ENCODE measurements around the gene ZRANB3.
"Not testable (repeated sequence)": the region's sequence is repeated elsewhere in the genome, so short reads cannot be mapped to it uniquely, and the experiment has no call there.

ZRANB3 gene

DNA sequence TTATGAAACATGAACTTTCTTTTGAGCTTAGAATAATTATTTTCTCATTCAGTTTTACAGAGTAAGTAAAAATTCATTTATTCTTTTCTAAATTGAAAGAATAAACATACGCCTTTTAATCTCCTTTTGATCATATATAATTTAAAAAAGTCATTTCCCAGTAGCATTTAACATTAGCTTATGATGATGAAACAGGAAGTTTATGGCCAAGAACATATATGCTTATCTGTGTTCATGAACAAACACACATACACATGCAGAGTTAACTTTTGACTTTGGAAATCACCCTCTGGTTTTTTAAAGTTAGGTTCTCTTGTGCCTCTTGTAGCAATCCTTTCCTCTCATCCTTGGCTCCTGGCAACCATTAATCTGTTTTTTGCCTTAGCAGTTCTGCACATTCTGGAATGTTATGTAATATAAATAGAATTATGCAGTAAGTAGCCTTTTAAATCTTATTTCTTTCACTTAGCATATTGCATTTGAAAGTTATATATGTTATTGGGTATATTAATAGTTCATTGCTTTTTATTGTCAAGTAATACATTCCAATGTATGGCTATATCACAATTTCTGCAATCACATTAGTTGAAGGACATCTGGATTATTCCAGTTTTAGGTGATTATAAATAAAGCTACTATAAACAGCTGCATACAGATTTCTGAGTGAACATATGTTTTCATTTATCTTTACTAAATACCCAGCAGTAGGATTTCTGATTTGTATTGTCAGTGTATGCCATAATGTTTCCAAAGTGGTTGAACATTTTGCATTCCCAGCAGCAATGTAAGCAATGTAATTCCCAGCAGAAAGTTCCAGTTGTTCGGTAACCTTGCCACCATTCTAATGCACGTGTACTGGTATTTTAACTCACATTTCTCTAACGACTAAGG is 210.3 kb downstream of the ZRANB3 start:
- FAIRE-seq = no peak

DNA sequence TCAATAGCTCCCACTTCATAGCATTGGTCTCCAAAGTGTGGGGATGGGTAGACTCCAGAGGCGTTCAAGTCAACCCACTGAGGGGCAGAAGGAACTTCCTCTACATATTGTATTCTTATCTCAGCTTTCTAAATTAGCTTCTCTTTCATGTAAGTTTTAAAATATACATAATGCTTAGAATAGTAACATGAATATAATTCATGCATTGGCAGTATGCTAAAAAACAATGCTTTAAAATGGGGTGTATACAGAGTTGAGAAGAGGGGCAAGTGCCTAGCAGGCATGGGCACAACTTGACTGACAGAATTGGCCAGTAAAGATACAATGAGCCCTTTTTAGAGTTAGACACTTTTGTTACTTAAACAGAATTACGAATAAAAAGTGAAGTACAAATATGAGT is 212.2 kb downstream of the ZRANB3 start:
- no peak for FAIRE-seq

DNA sequence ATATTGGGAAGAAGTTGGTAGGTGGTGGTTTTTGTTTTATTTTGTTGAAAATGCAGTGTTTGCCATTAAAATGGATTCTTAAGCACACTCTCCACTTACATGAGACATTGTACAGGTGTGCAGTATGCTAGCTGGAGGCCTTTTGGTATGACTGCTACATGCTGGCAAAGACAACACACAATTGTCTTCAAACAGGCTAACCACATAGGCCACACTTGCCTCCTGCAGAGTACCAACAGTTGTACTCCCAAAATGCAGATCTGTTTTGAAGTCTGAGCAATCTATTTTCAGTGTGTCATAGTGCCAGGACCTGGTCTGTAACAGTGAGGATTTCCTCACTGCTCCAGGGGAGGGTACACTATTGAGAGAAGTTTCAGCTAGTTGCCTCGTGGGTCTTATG is 213.6 kb downstream of the ZRANB3 start:
- FAIRE-seq = no peak

DNA sequence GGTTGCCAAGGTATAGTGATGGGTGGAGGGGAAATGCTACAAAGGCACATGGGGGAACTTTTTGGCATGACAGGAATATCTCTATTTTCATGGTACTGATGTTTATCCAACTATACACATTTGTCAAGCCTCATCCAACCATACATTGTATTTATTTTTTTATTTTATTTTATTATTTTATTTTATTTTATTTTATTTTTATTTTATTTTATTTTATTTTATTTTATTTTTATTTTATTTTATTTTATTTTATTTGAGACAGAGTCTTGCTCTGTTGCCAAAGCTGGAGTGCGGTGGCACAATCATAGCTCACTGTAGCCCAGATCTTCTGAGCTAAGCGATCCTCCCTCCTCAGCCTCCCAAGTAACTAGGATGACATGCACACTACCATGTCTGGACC is 219.1 kb downstream of the ZRANB3 start:
- no peak for FAIRE-seq

DNA sequence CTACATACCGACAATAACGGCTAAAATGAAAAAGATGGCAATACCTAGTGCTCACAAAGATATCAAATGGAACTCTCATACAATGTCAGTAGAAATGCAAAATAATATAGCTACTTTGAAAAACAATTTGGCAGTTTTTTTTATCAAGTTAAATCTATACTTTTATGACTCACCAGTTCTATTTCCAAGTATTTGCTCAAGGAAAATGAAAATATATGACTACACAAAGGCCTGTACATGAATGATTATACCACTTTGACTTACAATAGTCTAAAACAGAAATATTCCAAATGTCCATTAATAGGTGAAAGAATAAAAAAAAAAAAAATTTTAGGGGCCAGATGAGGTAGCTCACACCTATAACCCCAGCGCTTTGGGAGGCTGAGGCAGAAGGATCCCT is 219.8 kb downstream of the ZRANB3 start:
- FAIRE-seq = peak; percentile 21

DNA sequence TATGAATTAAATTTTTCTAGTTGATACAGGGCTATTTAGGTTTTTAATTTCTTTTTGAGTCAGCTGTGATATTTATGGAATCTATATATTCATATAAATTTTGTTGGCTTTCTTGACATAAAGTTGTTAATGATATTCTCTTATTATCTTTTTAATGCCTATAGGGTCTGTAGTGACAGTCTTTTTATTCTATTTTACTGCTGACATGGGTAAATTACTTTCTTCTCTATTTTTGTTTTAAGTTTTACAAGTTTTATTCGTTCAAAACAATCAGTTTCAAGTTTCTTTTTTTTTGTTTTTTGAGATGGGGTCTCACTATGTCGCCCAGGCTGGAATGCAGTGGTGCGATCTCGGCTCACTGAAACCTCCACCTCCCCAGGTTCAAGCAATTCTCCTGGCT is 226.3 kb downstream of the ZRANB3 start:
- FAIRE-seq = no peak

DNA sequence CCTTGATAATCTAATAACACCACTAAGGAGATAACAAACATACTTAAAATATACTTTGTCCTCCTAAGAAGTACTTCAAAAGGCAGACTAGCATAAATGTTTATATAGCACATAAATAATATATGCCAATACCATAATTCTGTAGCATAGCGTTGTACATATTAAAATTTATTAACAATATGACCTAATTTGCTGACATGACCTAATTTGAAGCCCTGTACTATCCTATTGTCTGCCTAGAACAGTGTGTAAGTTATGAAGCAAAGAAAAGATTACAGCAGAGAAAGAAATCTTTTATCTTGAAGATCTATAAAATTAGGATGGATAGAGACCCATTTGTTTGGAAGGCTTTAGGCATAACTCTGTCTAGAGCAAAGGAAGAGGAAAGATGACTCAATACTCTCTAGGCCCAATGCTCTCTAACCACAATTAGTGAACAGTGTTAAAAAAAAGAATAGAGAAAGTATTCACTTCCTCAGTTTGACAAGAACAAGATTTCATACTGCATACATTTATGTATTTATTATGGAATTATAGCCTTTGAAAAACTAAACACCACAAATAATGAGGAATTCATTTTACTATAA is 231.3 kb downstream of the ZRANB3 start:
- no peak for FAIRE-seq

DNA sequence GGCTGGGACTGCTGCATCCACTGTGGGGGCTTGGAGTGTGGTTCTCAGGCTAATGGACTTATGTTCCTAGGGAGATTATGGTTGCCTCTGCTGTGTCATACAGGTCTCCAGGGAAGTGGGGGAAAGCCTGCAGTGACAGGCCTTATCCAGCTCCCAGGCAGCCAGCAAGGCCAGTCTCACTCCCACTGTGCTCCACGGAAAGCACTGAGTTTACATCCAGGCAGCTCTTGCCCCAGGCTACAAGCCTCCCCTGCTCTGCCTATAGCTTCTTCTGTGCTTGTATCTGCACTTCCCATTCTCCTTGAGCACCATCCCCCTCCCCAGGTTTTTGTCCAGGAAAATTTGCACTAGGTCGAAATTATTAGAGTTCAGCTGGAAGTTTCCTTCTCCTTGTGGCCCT is 231.9 kb downstream of the ZRANB3 start:
- no peak for FAIRE-seq

DNA sequence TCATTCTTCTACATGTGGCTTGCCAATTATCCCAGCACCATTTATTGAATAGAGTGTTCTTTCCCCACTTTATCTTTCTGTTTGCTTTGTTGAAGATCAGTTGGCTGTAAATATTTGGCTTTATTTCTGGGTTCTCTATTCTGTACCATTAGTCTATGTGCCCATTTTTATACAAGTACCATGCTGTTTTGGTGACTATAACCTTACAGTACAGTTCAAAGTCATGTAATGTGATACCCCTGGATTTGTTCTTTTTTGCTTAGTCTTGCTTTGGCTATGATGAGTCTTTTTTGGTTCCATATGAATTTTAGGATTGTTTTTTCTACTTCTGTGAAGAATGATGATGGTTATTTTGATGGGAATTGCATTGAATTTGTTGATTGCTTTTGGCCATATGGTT is 243.9 kb downstream of the ZRANB3 start:
- not testable (repeated sequence) for FAIRE-seq

DNA sequence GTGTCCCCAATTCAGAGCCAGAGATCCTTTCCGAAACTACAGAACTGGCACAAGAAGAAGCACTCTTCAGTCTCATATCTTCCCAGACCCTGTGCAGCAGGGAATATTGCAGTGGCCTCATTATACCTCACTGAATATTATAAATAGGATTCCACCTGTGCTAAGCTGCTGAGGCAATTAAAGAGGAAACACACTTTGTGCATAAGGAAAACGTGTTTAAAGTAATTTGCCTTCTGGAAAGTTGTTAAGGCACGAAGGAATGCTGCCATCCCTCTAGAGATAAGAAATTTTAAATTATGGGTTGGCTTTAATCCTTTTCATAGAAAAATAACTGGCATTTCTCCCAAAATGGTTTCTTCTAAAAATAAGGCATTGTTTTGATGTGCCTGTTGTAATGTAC is 245.6 kb downstream of the ZRANB3 start:
- FAIRE-seq = no peak

DNA sequence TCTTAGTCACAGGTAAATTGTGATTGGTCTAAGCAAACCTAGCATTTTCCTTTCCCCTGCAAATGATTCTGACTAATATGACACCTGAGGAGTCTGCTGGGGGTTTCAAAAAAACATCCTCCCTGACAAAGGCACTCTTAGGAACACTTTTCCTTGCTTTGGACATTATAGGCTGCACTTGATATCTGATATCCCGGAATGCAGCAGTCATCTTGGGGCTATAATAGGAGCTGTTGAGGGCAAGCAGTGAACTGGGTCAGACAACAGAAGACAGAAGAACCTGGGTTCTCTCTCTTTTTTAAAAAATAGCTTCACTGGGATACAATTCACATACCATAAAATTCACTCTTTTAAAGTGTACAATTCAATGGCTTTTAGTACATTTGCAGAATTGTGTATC is 249.6 kb downstream of the ZRANB3 start:
- FAIRE-seq = no peak

DNA sequence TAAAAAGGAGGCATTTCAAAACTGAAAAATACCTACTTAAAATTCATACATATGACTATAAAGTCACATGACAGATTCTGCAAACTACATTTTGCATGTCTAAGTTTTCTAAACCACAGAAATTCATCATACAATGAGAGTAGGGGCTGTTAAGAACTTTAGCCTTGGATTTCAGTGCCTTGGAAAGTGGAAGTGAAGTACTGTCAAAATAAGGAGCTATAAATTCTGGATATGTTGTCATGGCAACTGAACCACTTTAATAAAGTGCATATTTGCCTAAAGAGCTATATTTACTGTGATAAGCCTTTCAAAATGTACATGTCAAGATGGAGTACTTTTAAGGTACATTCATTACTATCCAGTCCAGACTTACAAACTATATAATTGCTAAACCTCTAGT is 251.8 kb downstream of the ZRANB3 start:
- no peak for FAIRE-seq

DNA sequence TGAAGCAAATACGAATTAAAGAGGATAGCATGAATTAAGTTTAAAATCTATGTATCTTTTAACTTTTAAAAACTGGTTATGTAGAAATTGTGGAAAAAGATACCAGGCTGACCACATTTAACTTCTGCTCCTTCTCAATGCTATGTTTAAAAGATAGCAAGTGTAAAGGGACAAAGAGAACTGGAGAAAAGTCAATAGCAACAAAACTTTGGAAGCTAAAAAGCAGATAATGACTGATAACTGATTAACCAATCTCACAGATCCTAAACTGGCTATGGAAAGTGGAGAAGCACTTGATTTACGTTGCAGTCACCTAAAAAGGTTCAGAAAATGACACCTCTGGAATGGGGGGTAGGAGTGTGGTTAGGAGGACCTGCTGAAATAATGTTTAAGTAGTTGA is 254.5 kb downstream of the ZRANB3 start:
- peak; percentile 17 for FAIRE-seq

DNA sequence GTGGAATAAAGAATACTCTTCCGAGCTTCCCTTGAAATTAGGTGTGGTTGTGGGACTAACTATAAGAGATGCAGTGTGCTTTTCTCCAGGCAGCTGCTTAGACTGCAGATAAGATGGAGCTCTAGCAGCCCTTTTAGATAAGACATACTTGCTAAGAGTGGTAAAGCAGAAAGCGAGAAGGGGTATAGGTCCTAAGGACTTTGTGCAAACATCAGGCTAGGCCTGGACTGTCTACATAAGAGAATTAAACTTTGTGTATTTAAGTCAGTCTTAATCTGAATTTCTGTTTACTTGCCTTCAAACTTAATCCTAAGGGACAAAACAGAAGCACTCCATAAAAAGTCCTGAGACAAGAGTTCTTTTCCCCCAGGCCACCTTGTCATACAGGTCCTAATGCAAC is 260.0 kb downstream of the ZRANB3 start:
- FAIRE-seq = no peak

DNA sequence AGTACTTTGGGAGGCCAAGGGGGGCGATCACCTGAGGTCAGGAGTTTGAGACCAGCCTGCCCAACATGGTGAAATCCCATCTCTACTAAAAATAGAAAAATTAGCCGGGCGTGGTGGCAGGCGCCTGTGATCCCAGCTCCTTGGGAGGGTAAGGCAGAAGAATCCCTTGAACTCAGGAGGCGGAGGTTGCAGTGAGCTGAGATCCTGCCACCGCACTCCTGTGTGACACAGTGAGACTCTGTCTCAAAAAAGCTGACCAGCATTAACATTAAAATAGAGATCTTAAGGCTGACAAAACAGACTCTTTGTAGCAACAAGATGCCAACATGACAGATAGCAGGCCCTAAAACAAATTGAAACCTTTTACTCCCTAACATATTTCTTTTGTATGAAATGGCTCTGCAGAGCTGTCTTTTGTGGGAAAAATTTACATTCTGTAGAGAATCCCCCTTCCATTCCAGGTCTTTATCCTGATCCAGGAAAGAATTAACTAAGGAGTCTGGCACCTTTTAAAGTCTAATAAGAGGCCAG is 265.0 kb downstream of the ZRANB3 start:
- no peak for FAIRE-seq

DNA sequence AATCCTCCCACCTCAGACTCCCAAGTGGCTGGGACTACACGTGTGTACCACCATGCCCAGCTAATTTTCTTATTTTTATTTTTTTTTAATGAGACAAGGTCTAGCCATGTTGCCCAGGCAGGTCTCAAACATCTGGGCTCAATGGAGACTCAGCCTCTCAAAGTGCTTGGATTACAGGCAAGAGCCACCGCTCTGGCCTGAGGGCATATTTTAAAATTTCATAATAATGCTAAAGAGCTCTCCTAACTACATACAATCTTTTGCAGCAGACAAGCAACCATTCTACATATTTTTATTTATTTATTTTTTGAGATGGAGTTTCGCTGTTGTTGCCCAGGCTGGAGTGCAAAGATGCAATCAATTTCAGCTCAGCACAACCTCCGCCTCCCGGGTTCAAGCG is 271.9 kb downstream of the ZRANB3 start:
- FAIRE-seq = no peak

DNA sequence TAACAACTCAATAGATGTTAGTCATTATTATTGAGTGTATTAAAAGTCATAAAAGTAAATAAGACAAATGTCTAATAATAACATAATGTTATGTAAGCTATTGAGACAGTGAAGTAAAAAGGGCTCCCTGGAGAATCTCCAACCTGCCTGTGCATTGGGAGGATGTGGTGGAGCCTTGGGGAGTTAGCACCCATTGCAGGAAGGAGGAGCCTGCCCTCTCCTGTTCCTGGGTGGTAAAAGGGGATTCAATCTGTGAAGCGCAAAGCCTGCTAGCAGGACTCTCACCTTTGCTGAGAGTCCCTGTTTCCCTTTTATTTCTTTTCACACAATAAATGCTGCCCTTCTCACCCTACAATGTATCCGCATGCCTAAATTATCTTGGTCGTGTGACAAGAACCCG is 272.8 kb downstream of the ZRANB3 start:
- FAIRE-seq = no peak

DNA sequence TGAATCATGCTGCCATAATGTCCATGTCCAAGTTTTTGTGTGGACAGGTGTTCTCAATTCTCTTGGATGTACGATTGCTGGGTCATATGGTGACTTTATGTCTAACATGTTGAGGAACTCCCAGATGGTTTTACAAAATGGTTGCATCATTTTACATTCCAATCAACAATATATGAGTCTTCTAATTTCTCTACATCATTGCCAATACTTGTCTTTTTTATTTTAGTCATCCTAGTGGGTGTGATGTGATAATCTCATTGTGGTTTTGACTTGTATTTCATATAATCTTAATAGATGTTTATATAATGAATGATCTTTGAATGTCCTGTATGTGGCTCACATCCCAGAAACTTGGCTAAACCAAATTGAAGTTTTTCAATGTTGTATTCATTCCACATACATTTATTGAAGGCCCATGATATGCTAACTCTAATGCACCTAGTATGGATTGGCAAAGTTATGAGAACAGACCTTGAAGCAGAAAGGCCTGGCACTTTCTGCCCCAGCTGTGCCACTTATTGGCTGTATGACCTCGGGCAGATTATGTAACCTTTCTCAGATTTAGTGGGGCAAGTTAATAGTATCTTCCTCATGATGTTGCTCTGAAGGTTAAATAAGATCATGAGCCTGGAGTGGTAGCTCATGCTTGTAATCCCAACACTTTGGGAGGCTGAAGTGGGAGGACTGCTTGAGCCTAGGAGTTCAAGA is 273.5 kb downstream of the ZRANB3 start:
- FAIRE-seq = no peak

DNA sequence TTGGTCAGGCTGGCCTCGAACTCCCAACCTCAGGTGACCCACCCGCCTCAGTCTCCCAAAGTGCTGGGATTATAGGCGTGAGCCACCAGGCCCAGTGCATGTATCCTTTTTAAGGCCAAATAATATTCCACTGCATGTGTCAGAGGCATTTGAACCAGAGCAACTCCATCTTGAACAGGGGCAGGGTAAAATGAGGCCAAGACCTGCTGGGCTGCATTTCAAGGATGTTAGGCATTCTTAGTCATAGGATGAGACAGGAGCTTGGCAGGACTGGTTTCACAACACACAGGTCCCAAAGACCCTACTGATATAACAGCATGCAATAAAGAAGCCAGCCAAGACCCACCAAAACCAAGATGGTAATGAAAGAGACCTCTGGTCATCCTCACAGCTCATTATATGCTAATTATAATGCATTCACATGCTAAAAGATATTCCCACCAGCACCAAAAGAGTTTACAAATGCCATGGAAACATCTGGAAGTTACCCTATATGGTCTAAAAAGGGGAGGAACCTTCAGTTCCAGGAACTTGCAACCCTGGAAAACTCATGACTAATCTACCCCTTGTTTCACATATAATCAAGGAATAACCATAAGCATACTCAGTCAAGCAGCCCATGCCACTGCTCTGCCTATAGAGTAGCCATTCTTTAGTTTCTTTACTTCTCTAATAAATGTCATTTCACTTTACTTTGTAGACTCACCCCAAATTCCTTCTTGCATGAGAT is 274.3 kb downstream of the ZRANB3 start:
- FAIRE-seq = no peak

DNA sequence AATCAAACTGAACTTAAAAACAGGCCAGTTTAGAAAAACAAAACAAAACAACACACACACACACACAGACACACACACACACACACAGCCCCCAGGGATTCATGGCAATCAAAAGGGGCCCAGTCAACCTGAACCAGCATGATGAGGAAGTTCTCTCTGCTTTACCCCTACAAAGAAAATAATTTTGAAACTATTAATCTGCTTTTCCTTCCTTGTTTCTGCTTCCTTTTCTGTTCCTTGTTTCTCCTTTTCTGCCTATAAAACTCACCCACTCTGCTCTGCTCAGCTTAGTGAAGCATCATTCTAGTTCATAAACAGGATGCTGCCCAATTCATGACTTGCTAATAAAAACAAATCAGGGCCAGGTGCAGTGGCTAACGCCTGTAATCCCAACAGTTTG is 275.8 kb downstream of the ZRANB3 start:
- FAIRE-seq = no peak

DNA sequence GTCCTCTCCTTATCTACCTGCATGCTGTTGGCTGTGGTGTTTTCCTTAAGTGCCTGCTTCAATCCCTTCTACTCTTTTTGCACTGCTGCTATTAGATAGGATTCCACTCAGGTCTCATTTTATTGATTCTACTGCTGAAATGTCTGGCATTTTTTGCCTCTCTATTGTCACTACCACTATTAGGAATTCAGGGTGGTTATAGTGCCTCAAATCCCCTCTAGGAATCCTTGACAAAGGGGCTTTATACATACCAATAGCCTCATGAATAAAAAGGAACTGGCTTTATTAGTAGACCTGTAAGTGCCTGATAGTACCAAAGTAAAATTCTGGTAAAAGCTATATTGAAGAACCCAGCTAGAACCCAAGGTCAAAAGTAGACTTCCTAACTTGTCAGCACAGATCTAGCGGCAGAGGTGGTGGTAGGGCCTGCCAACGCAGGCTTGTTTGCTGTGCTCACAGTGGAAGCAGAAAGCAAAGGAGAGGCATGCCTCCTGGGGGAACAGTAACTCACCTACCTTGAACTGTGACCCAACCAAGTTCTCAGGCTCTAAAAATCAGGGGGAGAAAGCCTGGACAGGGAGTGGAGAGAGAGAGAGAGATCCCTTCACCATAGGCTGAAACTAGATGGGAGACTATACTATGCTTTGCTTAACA is 278.1 kb downstream of the ZRANB3 start:
- no peak for FAIRE-seq

DNA sequence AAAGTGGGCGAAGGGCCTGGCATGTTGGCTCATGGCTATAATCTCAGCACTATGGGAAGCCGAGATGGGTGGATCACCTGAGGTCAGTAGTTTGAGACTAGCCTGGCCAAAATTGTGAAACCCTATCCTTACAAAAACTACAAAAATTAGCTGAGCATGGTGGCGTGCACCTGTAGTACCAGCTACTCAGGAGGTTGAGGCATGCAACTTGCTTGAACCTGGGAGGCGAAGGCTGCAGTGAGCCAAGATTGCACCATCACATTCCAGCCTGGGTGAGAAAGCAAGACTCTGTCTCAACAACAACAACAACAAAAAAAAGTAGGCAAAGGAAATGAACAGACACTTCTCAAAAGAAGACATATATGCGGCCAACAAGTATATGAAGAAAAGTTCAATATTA is 282.4 kb downstream of the ZRANB3 start:
- FAIRE-seq = no peak
